ENCODE results near the gene KDM2A. TPM values are rescaled to one million over a fixed set of nuclear protein-coding genes. Genes with fewer than 3 reads are reported as not detected.
A peak's percentile ranks its signal among the peaks of the same experiment; 100 is the strongest.

KDM2A gene
- total RNA-seq, 1 experiment from 2014 or later = 33.7 TPM

- H3K4me1 ChIP-seq = peaks cover 2% of the 10 kb centered on the region; the same call in 1 of the 2 replicates
- H3K36me3 ChIP-seq = peaks cover 1% of the 10 kb centered on the region; the same call in 1 of the 2 replicates
- H3K4me3 ChIP-seq = no peak overlapping the region
- H3K27ac ChIP-seq = no peak overlapping the region
- DNase-seq = peak; percentile 78 to 86
- no peaks in the 10 kb centered on the region for H3K9me3 ChIP-seq (replicated peaks)
- H3K27me3 ChIP-seq = no peaks in the 10 kb centered on the region
Observed at GRCh38 chr11:67262731-67263675, 143.9 kb downstream of the KDM2A start.

DNA sequence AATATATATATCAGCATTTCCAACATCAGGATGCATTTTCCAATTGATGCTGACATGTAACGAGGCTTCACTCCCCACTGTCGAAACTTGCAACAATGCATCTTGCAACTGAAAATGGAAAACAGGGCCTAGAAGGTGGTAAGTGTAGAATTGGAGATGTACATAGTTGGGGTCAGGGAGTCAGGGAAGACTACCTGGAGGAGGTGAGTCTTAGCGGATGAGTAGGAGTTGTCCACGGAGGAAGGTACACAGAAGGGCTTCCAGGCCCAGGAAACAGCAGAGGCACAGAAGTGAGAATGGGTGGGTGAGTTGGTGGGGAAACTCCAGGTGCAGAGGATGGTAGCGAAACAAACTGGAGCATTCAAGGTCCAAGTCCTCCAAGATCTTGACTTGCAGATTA, 145.2 kb downstream of the KDM2A start:
- DNase-seq = no peak
- peaks cover 7% of the 10 kb centered on the region for H3K36me3 ChIP-seq
- H3K9me3 ChIP-seq (replicated peaks) = no peaks in the 10 kb centered on the region
- H3K27ac ChIP-seq = no peak overlapping the region
- no peak overlapping the region for H3K4me3 ChIP-seq
- no peaks in the 10 kb centered on the region for H3K27me3 ChIP-seq
- peaks cover 2% of the 10 kb centered on the region; the same call in 1 of the 2 replicates for H3K4me1 ChIP-seq

DNA sequence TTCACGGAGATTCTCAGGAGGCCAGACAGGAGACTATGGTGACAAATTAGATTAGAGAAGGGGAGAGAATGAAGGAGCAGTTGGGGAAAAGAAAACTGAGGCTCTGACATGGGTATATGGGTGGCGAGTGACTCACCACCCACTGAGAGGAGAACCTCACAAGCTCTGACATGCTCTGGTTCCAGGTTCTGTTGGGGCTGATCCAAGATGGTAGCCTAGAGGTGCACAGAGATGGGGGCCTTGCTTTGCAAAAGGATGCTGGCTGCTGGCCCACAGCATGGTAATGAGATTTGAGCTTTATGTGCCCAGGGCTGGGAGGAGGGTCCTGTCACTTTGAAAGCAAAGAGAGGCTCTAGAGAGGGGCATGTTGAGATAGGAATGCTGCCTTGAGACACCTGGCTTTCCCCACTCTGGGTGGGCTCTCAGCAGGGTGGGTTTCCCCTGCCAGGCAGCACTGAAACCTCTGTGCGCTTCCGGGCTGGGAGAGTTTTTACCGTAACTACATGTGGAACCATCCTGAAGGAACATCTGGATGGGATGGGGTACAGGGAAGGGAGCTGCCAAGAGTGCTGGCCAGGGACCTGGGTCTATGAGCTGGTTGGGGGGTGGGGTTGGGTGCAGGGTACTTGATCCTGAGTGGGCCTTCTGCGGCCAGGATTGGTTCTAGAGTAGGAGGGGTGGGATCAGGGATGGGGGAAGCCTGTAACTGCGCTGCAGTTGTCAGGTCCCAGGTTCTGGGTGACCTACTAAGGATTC, 146.0 kb downstream of the KDM2A start:
- Histone ChIP-seq H3K27ac (no peak overlapping the region), H3K4me3 (no peak overlapping the region), H3K4me1 (peaks cover 2% of the 10 kb centered on the region; the same call in 1 of the 2 replicates), H3K36me3 (peaks cover 7% of the 10 kb centered on the region), H3K9me3 (replicated peaks) (no peaks in the 10 kb centered on the region), H3K27me3 (no peaks in the 10 kb centered on the region)
- no peak for DNase-seq

GRCh38 chr11:67265633-67266448, 146.8 kb downstream of the KDM2A start:
- Histone ChIP-seq H3K9me3 (replicated peaks) (no peaks in the 10 kb centered on the region), H3K4me1 (peaks cover 2% of the 10 kb centered on the region; the same call in 1 of the 2 replicates), H3K27me3 (no peaks in the 10 kb centered on the region), H3K36me3 (peaks cover 7% of the 10 kb centered on the region), H3K4me3 (peak overlapping the region; percentile 40; the same call in 1 of the 2 replicates), H3K27ac (no peak overlapping the region)
- DNase-seq = peak; percentile 50 to 66

DNA sequence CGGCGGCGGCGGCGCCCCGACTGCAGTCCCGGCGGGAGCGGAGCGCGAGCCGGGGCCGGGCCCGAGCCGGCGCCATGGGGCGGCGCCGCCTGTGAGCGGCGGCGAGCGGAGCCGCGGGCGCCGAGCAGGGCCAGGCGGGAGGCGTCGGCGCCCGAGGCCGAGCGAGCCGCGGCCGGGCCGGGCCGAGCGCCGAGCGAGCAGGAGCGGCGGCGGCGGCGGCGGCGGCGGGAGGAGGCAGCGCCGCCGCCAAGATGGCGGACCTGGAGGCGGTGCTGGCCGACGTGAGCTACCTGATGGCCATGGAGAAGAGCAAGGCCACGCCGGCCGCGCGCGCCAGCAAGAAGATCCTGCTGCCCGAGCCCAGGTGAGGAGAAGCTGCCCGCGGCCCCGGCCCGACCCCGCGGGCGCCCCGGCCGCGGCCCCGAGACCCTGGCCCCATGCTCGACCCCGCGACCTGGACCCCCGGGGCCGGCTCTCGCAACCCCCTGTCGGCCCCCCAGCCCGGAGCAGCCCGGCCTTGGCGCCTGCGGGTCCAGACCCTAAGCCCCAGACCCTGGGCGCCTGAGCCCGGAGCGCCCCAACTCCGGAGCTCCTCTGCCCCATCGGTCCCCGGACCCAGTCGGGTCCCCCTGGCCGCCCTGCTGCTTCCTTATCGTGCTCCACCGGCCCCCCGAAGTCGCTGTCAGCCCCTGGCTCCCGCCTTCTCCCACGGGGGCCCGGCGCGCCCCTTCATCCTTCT, 147.6 kb downstream of the KDM2A start, which contains the start of gene GRK2:
TSS of gene GRK2 (plus strand) at position 25 of the 739 bp plus-strand sequence. CDS start at position 252, 227 bp downstream.
- Histone ChIP-seq H3K9me3 (replicated peaks) (no peaks in the 10 kb centered on the region), H3K27me3 (no peaks in the 10 kb centered on the region), H3K4me3 (peak within 1 kb of the TSS; percentile 89), H3K36me3 (peaks cover 7% of the 10 kb centered on the region), H3K27ac (no peak within 1 kb of the TSS), H3K4me1 (peaks cover 2% of the 10 kb centered on the region; the same call in 1 of the 2 replicates)
- DNase-seq = peak; percentile 32 to 55

- H3K36me3 ChIP-seq = peaks cover 7% of the 10 kb centered on the region
- no peaks in the 10 kb centered on the region for H3K27me3 ChIP-seq
- DNase-seq = peak in 1 of 2 experiments; percentile 15
- H3K4me3 ChIP-seq = peak overlapping the region; percentile 89
- no peaks in the 10 kb centered on the region for H3K9me3 ChIP-seq (replicated peaks)
- no peak overlapping the region for H3K27ac ChIP-seq
- H3K4me1 ChIP-seq = no peaks in the 10 kb centered on the region; the same call in 1 of the 2 replicates
Observed at GRCh38 chr11:67267188-67268080, 148.4 kb downstream of the KDM2A start.

GRCh38 chr11:67268081-67268961, 149.3 kb downstream of the KDM2A start:
- Histone ChIP-seq H3K27me3 (no peaks in the 10 kb centered on the region), H3K36me3 (peaks cover 7% of the 10 kb centered on the region), H3K27ac (no peak overlapping the region), H3K4me1 (no peaks in the 10 kb centered on the region), H3K9me3 (replicated peaks) (no peaks in the 10 kb centered on the region), H3K4me3 (no peak overlapping the region)
- DNase-seq = no peak

GRCh38 chr11:67268962-67269268, 149.9 kb downstream of the KDM2A start:
- no peaks in the 10 kb centered on the region for H3K4me1 ChIP-seq
- H3K36me3 ChIP-seq = peaks cover 7% of the 10 kb centered on the region
- H3K4me3 ChIP-seq = no peak overlapping the region
- no peaks in the 10 kb centered on the region for H3K27me3 ChIP-seq
- no peaks in the 10 kb centered on the region for H3K9me3 ChIP-seq (replicated peaks)
- no peak for DNase-seq
- H3K27ac ChIP-seq = no peak overlapping the region

GRCh38 chr11:67269401-67270255, 150.6 kb downstream of the KDM2A start:
- no peak for DNase-seq
- Histone ChIP-seq H3K4me3 (no peak overlapping the region), H3K36me3 (peaks cover 7% of the 10 kb centered on the region), H3K27ac (no peak overlapping the region), H3K27me3 (no peaks in the 10 kb centered on the region), H3K9me3 (replicated peaks) (no peaks in the 10 kb centered on the region), H3K4me1 (no peaks in the 10 kb centered on the region)

DNA sequence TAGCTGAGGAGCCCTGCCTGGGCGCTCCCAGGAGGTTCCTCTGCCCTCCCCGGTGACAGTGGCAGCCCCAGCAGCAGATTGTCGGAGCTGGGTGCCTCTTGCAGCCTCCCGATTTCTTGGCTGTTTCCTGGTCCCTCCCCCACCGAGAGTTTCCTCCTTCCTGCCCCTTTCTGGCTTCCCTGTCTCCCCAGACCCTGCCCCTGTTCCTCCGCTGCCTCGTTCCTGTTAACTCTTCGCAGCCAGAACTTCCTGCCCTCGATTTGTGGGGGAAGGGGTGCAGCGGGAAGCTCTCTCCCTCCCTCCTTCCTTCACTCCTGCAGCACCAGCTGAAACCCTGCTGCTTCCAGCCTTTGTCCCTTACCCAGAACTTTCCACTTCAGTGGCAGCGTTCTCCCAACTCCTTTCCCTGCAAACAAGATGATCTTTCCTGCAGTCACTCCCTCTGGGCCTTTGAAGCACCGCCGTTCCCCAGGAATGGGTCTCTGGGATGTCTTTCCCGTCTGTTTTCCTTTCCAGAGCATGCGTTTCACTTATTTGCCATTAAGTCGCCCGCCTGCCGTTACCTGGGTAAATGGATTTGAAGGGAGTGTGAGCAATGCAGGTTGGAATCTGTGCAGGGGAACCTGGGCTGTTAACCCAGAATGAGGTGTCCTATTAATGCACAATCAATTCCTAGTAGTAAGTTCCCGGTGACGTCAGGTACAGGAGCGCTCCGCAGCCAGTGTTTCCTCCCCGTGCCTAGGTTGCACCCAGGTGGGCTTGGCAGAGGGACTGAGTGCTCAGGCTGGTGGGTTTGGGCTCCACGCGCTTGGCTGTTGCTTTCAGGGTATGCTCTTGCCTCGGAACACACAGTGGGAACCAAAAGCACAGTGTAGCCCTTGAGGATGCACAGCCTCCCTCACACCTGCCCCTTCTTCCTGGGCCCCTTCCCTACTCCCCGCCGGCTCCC, 151.5 kb downstream of the KDM2A start:
- Histone ChIP-seq H3K9me3 (replicated peaks) (no peaks in the 10 kb centered on the region), H3K27me3 (no peaks in the 10 kb centered on the region), H3K4me1 (no peaks in the 10 kb centered on the region), H3K4me3 (no peak overlapping the region), H3K27ac (no peak overlapping the region), H3K36me3 (peaks cover 7% of the 10 kb centered on the region)
- DNase-seq = no peak

GRCh38 chr11:67271205-67271540, 152.1 kb downstream of the KDM2A start:
- Histone ChIP-seq H3K4me3 (no peak overlapping the region), H3K27me3 (no peaks in the 10 kb centered on the region), H3K36me3 (peaks cover 7% of the 10 kb centered on the region), H3K9me3 (replicated peaks) (no peaks in the 10 kb centered on the region), H3K27ac (no peak overlapping the region), H3K4me1 (peaks cover 3% of the 10 kb centered on the region)
- DNase-seq = no peak

All from SJCRH30 (cell line).